UCSD-AML1 (cell line): ENCODE data around the gene CCDC91.

ENCODE experiments used
- DNase-seq: peaks from one replicate; lab custom pipeline; 2025; ENCODE audit not compliant: unreplicated experiment; lab: John Stamatoyannopoulos, UW

CCDC91 gene

GRCh38 chr12:28190321-28191050 is at the start of gene CCDC91:
TSS of gene CCDC91 (plus strand) at chr12:28190456. CDS start at chr12:28257216, 66,760 bp downstream.
- peak; percentile 66 for DNase-seq

DNA sequence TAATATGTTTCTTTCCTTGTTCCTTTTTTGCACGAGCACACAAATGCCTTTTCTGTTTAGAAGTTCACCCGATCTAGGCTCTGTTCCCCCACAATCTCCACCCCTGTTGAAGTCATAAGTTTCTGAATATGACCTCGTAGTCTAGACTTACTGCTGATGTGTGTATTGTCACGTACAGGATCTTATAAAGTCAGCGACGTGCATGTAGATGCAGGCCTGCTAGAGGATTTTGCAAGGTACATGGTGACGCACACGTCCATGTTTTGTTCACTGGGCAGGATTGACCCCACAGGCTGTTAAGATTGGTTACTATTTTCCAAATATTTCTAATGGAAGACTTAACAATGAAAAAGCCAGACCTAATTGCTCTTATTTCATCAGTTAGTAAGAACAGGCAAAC is 46.2 kb upstream of the CCDC91 start:
- no peak for DNase-seq

GRCh38 chr12:28144532-28144931 is 45.7 kb upstream of the CCDC91 start:
- no peak for DNase-seq

- no peak for DNase-seq
Measured at GRCh38 chr12:28145216-28145615, 45.0 kb upstream of the CCDC91 start.

DNA sequence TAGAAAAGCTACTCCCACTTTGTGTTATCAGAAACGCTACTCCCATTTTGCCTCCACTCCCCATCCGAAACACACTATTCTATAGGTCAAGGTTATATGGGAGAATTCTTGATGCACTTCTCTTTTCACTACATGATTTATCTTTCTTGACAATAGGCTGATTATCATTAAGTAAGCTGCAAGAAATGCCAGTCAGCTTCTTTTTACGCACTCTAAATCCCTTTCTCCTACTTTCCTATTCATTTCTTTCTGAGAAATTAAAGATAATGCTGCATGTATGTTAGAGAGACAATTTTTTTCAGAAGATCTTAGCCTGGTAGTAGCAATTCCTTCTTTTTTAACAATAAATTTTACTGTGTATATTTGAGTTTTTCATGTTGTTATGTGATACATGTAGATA is 41.0 kb upstream of the CCDC91 start:
- DNase-seq = no peak

DNA sequence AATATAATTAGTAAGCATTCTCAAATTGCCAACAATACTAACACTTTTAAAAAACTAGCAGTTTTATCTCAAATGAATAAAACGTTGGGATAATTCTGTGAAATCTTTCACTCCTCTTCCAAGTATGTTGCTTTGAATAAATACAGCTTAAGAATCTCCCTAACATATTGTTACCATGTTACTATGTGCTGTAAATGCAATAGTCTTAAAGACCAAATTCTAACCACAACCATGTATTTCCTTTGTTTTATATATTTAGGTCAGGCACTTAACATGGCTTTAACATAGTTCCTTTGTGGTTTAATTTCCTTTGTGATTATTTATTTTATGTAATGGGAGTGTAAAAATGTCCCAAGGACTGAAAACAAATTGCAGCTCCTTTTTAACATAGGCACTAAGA is 33.9 kb upstream of the CCDC91 start:
- no peak for DNase-seq

DNA sequence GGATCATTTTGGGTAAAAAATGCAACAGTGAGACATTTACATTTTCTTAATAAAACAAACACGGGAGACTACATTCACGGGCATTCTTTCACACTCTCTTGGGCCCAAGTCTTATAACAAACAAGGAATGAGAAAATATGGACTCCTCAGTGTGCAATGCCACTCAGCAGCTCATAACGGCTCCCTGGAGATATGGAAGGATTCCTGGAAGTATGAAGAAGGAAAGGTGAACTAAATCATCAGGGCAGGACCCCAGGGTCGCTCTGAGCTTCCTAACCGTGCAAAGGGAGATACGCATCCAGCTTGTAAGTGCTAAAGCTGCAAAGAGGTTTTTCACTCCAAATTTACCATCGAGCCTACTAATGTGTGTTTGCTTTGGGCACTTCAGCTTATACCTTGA is 33.5 kb upstream of the CCDC91 start:
- no peak for DNase-seq

DNA sequence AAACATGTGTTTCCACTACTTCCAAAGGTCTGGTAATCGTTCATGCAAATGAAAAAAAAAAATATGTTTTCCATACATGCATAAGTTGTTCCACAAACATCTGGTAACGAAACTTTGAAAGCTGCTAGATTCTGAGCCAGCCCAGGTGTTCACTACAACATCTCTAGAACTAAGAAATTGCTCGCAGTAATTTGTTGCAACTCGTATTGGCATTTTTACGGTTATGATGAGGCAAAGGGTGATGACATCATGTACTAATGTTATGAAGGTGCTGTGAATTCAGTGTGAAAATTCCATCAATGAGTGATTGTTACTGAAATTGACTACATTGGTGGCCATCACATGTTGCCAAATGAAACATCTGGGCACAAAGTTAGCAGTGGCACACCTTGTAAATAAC is 31.9 kb upstream of the CCDC91 start:
- no peak for DNase-seq

GRCh38 chr12:28159688-28160087 is 30.6 kb upstream of the CCDC91 start:
- DNase-seq = no peak

DNA sequence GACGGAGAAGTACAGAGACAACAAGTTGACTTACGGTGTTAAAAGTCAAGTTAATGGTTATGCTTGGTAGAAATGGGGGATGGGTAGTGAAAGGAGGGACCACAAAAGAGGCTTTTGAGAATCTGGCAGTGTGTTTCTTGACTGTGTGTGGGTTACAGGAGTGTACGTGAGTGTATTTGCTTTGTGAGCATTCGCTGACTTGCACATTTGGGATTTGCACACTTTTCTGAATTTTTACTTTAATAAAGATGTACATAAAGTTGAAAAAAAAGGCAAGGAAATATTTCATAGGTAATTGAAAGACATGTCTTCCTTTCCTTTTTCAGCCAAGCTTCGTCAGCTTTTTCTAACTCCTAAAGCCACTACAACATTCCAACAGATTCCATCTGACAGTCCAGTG is 28.6 kb upstream of the CCDC91 start:
- no peak for DNase-seq

DNA sequence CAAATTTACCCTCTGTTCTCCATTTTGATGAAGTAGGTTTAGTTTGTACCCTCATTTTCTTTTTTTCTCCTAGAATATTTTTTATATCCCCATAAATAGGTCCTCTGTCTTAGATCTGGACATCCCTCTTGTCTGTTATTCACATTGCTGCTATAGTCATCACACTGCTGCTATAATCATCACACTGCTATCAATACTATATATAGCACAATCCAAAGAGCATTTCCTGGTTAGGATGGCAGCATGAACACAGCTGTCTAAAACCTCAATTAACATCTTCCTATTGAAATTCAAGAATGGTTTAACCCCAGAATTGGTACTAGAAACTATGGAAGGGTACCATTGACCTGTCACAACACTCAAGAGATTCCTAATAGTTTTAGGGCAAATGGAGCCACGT is 27.6 kb upstream of the CCDC91 start:
- DNase-seq = no peak

GRCh38 chr12:28164644-28165275 is 25.5 kb upstream of the CCDC91 start:
- DNase-seq = no peak

DNA sequence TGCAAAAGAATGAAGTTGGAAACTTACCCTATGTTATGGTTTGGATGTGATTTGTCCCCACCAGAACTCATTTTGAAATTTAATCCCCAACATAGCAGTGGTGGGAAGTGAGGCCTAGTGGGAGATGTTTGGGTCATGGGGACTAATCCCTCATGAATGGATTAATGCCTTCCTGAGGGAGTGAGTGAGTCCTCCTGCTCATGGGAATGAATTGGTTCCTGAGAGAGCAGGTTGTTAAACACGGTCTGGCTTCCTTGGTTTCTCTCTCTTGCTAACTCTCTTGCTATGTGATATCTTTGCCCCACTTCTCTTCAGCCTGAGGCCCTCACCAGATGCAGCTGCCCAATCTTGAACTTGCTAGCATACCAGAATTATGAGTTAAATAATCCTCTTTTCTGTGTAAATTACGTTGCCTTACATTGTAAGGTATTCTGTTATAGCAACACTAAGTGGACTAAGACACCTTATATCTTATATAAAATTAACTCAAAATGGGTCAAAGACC is 22.2 kb upstream of the CCDC91 start:
- DNase-seq = no peak

DNA sequence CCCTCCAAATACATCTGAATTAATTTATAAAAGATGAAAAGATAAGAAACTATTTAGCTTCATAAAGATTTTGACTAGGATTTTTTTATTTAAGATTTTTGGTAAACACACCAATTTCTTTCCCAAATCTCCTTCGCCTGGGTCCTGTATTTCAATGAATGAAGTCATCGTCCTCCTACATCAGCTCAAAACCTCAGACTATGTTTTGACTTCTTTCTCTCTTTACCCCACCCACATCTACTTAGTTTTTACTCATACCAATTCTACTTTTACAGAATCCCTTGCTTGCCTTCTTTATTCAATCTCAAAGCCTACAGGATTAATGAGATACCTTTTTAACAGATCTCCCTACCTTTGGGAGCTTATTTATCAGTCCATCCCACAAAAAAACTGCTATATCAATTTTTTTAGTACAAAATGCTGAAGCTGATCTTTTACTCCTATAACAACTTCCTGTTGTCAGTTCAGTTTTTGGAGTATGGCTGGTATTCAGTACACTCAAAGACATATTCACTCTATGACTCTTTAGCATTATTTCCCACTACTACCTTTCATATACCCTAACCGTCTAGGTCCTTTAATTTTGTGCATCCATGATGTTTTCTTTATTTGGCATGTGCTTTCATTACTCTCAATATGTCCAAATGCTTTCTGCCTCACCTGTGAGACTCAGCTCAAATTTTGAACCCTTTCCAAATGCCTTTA is 18.7 kb upstream of the CCDC91 start:
- DNase-seq = no peak

- no peak for DNase-seq
Measured at GRCh38 chr12:28172434-28173030, 17.7 kb upstream of the CCDC91 start.

GRCh38 chr12:28173440-28173839 is 16.8 kb upstream of the CCDC91 start:
- DNase-seq = no peak

GRCh38 chr12:28175098-28175589 is 15.1 kb upstream of the CCDC91 start:
- DNase-seq = no peak

GRCh38 chr12:28176295-28176694 is 14.0 kb upstream of the CCDC91 start:
- no peak for DNase-seq

DNA sequence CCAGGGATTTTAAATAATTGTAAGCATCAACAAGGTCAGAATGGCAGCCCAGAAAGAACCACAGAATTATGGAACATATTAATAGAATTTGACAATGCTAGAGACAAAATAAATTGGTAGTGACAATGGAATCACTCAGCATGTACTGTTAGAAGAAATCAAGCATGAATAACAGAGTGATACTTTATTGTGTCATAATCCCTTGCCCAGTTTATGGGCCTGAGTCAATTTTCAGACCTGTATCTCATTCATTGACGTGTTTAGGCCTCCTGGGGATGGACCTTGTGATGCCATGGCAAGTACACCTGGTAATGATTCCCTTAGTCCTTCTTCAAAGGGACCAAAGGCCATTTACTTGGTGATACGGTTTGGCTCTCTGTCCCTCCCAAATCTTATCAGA is 12.8 kb upstream of the CCDC91 start:
- DNase-seq = no peak

DNA sequence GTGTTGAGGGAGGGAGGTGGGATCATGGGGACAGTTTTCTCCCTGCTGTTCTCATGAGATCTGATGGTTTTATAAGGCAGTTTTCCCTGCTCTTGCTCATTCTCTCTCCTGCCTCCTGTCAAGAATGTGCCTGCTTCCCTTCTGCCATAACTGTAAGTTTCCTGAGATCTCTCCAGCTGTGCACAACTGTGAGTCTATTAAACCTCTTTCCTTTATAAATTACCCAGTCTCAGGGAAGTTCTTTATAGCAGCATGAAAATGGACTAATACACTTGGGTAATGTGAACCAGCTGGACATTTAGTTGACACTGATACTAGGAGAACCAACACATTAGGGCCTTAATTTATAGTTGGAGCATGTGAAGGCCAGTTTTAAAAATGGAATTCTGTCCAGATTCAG is 12.4 kb upstream of the CCDC91 start:
- DNase-seq = no peak

DNA sequence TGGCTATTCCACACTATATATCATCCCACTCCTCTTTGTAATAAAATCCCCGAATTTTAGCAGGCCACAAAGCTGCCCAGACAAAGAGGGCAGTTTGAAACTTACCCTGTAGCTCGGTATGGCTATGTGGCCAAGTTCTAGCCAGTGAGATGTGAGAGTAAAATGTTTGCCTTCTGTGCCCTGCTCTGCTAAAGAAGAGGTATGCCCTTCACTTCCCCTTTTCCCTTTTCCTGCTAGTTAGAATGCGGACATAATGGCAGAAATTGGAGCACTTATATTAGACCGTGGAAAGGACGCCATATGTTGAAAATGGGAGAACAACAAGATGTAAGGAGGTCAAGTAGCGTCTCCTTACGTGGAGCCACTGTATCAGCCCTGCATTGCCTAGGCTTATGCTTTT is 11.5 kb upstream of the CCDC91 start:
- no peak for DNase-seq
